ENCODE results near the gene ALG14. TPM values are rescaled to one million over a fixed set of nuclear protein-coding genes. Genes with fewer than 3 reads are reported as not detected.

Gene ALG14
- total and polyA plus RNA-seq, 10 of the 15 experiments (the other 5 are each of a cell fraction or from before 2014, with no cell fraction given) = 2.6 to 19.2 (median 7.5) TPM

- in situ Hi-C loops (cut with MboI) = no loop called here
Measured at GRCh38 chr1:95029532-95029931, 43.2 kb downstream of the ALG14 start.

More at GRCh38 chr1:95029532-95029931, 43.2 kb downstream of the ALG14 start:
- Histone ChIP-seq H3K4me3 (no peak overlapping the region), H2AFZ (ENCODE audit: control insufficient read depth, low read depth, low read length) (no peak overlapping the region), H3K4me2 (ENCODE audit: control insufficient read depth, insufficient read depth) (no peak overlapping the region), H3K36me3 (ENCODE audit: control insufficient read depth in 2 of 2, insufficient read depth in 2 of 2, low read length in 1 of 2) (peaks cover 0 to 4% of the 10 kb centered on the region in 2 experiments; a peak in 1 of 4 replicates), H3K4me1 (ENCODE audit: control insufficient read depth, insufficient read depth, low read length) (no peaks in the 10 kb centered on the region), H3K27me3 (replicated peaks in 1 of 2; ENCODE audit: control insufficient read depth in 2 of 2, insufficient read depth in 2 of 2, low read length in 1 of 2) (no peaks in the 10 kb centered on the region), H3K9me3 (replicated peaks; ENCODE audit: control insufficient read depth, insufficient read depth, low read length) (no peaks in the 10 kb centered on the region), H4K20me1 (ENCODE audit: control insufficient read depth, insufficient read depth) (no peaks in the 10 kb centered on the region), H3K27ac (ENCODE audit: control insufficient read depth, insufficient read depth) (no peak overlapping the region), H3K79me2 (ENCODE audit: control insufficient read depth, insufficient read depth, low read length) (no peaks in the 10 kb centered on the region), H3K9ac (ENCODE audit: control insufficient read depth, insufficient read depth, low read length) (no peak overlapping the region)
- intact Hi-C loops (cut with micrococcal nuclease; ENCODE audit: unreplicated experiment) = no loop called here
- CTCF ChIA-PET = interaction anchor here (1.0 to 1.1 kb wide), 2 partner anchors 166 to 176 kb away, joined by 3 to 4 read pairs; no protein-coding TSS in a partner anchor
- FAIRE-seq = no peak
- no peak for ATAC-seq
- RAD21 ChIA-PET (ENCODE audit: unreplicated experiment) = no interaction called here
- DNase-seq (ENCODE audit: low read depth, low spot score) = no peak
- TF ChIP-seq MTA3 (IDR thresholded peaks at IDR 0.05; ENCODE audit: borderline replicate concordance, low read length) (no peak), IRF3 (IDR thresholded peaks at IDR 0.05) (no peak), RUNX3 (IDR thresholded peaks at IDR 0.05; ENCODE audit: low read length) (no peak), TARDBP (IDR thresholded peaks at IDR 0.05; ENCODE audit: borderline replicate concordance) (no peak), ZBTB40 (IDR thresholded peaks at IDR 0.05; ENCODE audit: borderline replicate concordance) (no peak), SMAD1 (IDR thresholded peaks at IDR 0.05; ENCODE audit: low read depth, partially characterized antibody) (no peak), FOXK2 (IDR thresholded peaks at IDR 0.05) (no peak), POLR2AphosphoS5 (IDR thresholded peaks at IDR 0.05; ENCODE audit: low read length) (no peak), ASH2L (IDR thresholded peaks at IDR 0.05; ENCODE audit: borderline replicate concordance, low read depth) (no peak), ZNF274 (IDR thresholded peaks at IDR 0.05; ENCODE audit: insufficient read depth, insufficient read length) (no peak), HDGF (IDR thresholded peaks at IDR 0.05) (no peak), CHD4 (IDR thresholded peaks at IDR 0.05) (no peak), TCF12 (IDR thresholded peaks at IDR 0.05; ENCODE audit: low read depth, low read length) (no peak), GATAD2B (conservative IDR thresholded peaks at IDR 0.05; ENCODE audit: low read depth) (no peak), ATF3 (IDR thresholded peaks at IDR 0.05; ENCODE audit: borderline replicate concordance, extremely low read depth, low read depth, low read length) (no peak), MEF2B (IDR thresholded peaks at IDR 0.05; ENCODE audit: partially characterized antibody, poor library complexity, severe bottlenecking) (no peak), SPI1 (IDR thresholded peaks at IDR 0.05; ENCODE audit: borderline replicate concordance, insufficient read depth, low read depth, low read length) (no peak)
- SMC1A ChIA-PET (ENCODE audit: uncharacterized antibody, unreplicated experiment) = no interaction called here
- BruUV-seq (replicated peaks) = no TSS peak
- POLR2A ChIA-PET = no interaction called here
